ENCODE measurements around the gene LPIN2.

GRCh38 chr18:2985628-2986027 lies 27.3 kb downstream of the LPIN2 start:
- TF ChIP-seq CTCF (IDR thresholded peaks at IDR 0.05; ENCODE audit: low read length) = peak; percentile 43; the same call in 1 of the 2 replicates
- TF ChIP-seq EZH2 (IDR thresholded peaks at IDR 0.05; ENCODE audit: borderline replicate concordance, low read length) = no peak

Data from OCI-LY1 (cell line).